Fibroblast of peridontal ligament (primary cell): Measurements from ENCODE around the gene CFAP46.

Experiments used
- DNase-seq: peaks from one replicate; pipeline ENCODE4 v3.0.0-alpha.2; 2010; ENCODE audit errors: extremely low read depth

The CFAP46 gene

DNA sequence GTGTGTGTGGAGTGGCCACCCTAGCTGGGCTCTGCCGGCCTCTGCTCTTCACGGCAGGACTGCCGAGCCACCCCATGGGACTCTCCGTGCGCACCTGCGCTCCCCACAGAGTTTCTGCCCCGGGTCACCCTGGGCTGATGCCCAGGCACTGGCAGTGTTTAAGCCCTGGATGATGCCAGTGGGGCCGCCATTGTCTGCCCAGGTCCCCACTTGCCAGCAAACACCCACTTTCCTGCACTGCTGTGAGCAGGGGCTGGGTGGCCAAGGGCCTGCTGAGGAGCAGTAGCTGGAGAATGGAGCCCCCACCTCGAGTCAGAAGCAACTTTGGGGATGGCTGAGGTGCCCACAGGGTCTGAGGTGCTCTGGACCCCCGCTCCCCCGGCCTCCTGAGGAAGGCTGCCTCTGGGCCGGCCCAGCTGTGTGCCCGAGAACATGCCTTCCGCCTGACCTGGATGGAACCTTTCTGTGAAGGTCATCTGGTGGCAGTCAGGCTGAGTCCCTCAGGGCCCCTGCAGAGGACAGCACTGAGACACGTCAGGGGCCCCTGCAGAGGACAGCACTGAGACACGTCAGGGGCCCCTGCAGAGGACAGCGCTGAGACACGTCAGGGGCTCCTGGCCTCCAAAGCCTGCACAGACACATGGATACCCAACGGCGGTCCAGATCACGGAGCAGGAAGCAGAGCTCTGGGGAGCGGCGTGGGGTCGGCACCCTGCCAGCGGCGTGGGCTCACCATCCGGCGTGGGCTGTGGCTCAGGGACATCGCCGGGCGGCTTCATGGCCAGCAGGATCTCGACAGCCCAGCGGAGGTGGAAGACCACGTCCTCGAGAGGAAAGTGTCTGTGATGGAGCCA, 62.0 kb downstream of the CFAP46 start:
- DNase-seq = no peak

DNA sequence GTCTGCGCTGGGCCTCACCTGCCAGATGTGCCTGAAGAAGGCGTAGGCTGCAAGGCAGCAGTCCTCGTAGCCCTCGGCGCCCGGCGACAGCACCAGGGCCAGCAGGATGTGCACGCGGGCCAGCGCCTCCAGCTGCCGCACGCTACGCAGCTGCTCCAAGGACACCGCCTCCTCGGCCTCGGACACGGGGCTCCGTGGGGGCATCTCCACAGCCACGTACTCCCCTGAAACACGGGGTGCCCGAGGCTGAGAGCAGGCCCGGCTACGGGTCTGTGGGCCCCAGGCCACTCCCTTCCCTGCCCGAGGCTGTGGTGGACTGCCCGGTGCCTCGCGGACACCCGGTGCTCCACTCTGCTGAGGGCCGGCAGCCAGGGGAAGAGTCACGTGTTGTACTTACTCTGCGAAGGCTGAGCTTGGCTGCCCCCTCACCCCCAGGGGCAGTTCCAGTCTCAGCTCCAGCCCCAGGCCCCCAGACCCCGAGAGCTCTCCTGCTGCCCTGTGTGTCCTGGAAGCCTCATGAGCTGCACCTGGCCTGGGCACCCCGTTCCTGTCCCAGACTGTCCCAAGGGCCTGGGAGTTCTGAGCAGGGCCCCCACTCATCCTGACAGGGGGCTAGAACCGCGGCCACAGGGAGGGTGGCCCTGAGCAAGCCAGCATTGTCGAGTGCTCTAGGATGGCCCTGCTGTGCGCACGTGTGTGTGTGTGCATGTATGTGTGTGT, 62.8 kb downstream of the CFAP46 start:
- DNase-seq = no peak

GRCh38 chr10:132878730-132879407, 63.5 kb downstream of the CFAP46 start:
- DNase-seq = no peak

DNA sequence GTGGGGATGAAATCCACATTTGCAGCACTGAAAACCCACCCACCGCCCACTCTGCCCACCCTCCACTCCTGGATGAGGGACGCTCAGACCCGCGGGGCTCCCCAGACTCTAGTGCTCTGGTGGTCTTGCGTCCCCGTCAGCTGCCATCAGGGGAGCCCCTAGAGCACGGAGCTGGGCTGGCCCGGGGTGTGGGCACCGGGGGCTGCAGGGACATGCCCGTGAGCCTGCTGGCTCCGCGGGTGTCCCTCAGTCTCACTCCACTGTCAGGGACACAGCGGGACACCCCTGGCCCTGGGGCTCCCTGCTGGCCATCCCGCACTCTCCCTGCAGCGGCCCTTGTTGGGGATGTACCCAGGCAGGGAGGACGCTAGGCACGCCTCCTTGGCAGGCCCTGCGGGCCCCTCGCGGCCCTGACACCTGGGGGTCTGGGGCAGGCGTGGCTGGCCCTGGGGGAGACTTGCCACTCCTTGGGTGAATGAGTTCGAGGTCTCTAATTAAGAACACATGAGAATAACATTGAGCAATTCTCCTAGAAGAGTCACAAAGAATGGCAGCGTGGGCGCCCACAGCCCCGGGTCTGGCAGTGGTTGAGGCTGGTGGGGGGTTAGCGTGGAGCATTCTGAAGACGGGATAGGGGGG, 64.2 kb downstream of the CFAP46 start:
- no peak for DNase-seq

GRCh38 chr10:132877473-132877872, 64.9 kb downstream of the CFAP46 start:
- no peak for DNase-seq

- no peak for DNase-seq
Measured at GRCh38 chr10:132876993-132877431, 65.4 kb downstream of the CFAP46 start.

DNA sequence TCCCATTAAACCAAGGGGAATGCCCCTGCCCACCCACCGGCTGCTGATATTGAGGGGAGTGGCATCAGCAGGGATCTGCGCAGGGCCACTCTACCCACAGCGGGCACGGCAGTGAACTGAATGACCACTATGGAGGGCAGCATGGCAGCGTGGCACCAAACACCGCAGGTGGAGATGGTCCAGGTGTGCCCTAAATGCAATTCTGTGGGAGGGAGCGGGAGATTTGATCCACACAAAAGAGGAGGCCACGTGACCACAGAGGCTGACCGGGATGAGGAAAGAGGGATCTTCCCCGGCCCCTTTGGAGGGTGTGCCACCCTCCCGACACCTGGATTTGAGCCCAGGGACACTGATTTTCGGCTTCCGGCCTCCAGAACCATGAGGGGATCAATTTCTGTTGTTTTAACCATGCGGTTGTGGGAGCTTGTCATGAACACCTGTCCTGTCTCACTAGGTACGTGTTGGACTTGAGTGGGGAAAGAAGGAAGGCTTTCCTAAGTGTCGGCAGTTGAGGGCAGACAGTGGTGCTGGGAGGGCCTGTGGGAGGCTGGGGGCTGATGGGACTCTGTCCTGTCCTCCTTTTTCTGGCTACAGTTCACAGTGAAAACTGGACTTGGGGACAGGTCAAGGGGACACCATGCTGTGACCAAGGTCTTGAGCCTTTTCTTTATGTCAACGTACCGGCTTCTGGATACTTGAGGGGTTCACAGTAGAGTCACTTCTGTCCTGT, 66.1 kb downstream of the CFAP46 start:
- DNase-seq = no peak

GRCh38 chr10:132875435-132875834, 66.9 kb downstream of the CFAP46 start:
- no peak for DNase-seq

- DNase-seq = no peak
Measured at GRCh38 chr10:132873395-132873794, 69.0 kb downstream of the CFAP46 start.

DNA sequence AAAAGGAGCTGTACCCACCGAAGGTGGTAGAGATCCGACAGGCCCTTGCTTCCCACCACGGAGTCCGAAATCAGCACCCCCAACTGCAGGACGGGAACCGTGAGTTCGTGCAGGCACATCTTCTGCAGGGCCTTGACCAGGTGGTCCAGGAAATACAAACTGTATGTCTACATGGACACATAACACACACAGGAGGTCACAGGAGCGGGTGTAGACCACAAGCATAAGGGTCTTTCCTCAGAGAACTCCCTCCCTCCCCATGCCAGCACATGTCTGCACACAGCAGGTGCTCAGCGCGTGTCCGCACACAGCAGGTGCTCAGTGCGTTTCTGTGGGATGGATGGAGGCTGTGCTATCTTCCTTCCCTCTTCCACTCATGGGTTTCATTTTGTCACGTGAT, 69.7 kb downstream of the CFAP46 start:
- no peak for DNase-seq

GRCh38 chr10:132870426-132870825, 71.9 kb downstream of the CFAP46 start:
- DNase-seq = no peak

- DNase-seq = no peak
Measured at GRCh38 chr10:132869621-132870020, 72.7 kb downstream of the CFAP46 start.

DNA sequence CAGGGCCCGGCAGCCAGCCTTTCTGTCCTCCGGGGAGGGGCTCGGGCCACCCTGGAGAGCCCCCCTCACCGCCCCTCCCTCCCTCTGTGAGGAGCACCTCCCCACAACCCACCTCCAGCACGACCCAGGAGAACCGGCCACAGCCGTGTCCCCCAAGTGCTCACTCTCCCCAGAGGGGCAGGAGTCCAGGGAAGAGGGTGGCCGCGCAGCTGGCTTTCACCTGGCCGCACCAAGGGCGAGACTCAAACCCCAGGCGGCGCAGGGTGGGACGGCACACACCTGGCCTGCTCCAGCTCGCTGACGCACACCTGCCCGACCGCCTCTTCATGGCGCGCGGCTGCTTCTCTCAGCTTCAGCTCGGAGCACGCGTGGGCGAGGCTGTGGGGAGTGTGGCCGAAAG, 73.4 kb downstream of the CFAP46 start:
- DNase-seq = no peak

- no peak for DNase-seq
Measured at GRCh38 chr10:132867801-132868644, 74.3 kb downstream of the CFAP46 start.

- no peak for DNase-seq
Measured at GRCh38 chr10:132866601-132867381, 75.6 kb downstream of the CFAP46 start.

DNA sequence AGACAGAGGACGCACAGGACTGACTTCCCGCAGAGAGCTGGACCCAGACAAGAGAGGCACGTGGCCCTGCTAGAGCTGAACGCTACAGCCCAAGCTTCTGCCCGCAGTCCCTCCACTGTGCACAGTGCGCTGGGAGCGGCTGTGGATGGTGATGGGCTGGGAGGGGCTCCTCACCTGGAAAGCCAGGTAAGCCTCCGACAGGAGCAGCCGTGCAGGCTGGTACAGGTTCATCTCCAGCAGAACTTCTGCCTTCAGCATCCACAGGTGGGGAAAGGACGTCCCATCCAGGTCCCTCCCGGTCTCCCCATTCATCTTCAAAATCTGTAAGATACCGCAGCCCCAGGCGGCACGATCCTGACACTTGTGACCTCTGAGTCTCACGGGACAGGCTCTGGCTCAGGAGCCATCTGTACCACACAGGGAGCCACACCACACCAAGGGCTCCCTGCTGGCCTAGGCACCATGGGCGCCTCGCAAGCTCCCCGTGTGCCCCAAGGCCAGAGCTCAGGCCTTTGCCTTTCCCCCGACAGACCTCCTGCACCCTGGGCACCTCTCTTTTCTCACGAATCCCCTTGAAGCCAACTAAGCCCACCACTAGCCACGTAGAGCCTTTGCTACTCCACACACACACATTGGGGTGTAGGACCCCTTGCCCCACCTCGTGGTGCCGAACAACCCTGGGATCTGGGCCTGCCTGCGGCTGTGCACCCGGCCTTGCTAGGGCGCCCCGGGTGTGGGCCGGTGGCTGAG, 76.3 kb downstream of the CFAP46 start:
- no peak for DNase-seq

DNA sequence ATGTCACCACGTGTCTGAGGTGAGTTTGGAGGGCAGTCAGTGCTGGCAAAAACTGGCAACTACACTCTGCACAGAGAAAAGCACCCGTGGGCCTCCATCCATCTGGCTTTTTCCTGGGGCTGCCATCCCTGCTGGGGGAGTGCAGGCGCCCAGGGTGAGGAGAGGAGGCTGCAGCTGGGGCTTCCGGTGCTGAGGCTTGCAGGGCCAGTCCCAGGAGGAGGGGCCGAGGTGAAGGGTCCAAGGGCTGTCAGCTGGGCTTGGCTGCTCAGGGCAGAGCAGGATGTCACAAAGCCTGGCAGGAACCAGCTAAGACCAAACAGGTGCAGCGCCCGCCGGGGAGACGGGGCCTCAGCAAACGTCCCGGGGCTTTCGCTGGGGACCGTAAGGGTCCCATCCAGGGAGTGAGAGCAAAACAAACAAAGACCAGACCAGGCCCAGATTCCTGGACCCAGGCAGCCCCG, 77.2 kb downstream of the CFAP46 start:
- DNase-seq = no peak

GRCh38 chr10:132862485-132863420, 79.6 kb downstream of the CFAP46 start:
- DNase-seq = no peak
